Liver (tissue), 9 donors: Measurements from ENCODE around the gene ZNF224. TPM values are rescaled to one million over a fixed set of nuclear protein-coding genes. Genes with fewer than 3 reads are reported as not detected.

Experiments used
- DNase-seq: peaks from one replicate; pipeline ENCODE4 v3.0.0-alpha.2; 2017; ENCODE audit warnings: low spot score
- H3K27ac ChIP-seq, 2 donors: one replicate each; pipeline ENCODE4 v1.7.0; 2013; ENCODE audit warnings: inconsistent platforms in 2 of 2, low read length in 2 of 2, control low read depth in 1 of 2, low read depth in 1 of 2, mild to moderate bottlenecking in 1 of 2
- H3K27me3 ChIP-seq, 4 donors: one replicate each; pipeline versions ENCODE4 v1.6.1 to v1.7.0; 2013; ENCODE audit warnings: low read length in 3 of 4, inconsistent platforms in 1 of 4, mild to moderate bottlenecking in 1 of 4, moderate library complexity in 1 of 4; ENCODE audit not compliant: control insufficient read depth in 4 of 4, insufficient read depth in 4 of 4
- H3K36me3 ChIP-seq, 4 donors: one replicate each; pipeline versions ENCODE4 v1.6.1 to v1.7.0; 2013; ENCODE audit warnings: low read length in 3 of 4, mild to moderate bottlenecking in 3 of 4, low read depth in 1 of 4, moderate library complexity in 1 of 4; ENCODE audit not compliant: control insufficient read depth in 4 of 4, insufficient read depth in 3 of 4
- H3K4me1 ChIP-seq, 4 donors: one replicate each; pipeline versions ENCODE4 v1.6.1 to v1.7.0; 2013; ENCODE audit warnings: low read length in 3 of 4, mild to moderate bottlenecking in 3 of 4, moderate library complexity in 1 of 4; ENCODE audit not compliant: control insufficient read depth in 4 of 4, insufficient read depth in 4 of 4
- H3K4me3 ChIP-seq, 3 donors: one replicate each; pipeline versions ENCODE4 v1.6.1 to v1.7.0; 2013; ENCODE audit warnings: low read length in 3 of 3, control low read depth in 1 of 3, low read depth in 1 of 3, mild to moderate bottlenecking in 1 of 3
- H3K9ac ChIP-seq, 2 donors: one replicate each; pipeline ENCODE4 v1.7.0; 2013; ENCODE audit warnings: low read length in 2 of 2, mild to moderate bottlenecking in 2 of 2, moderate library complexity in 2 of 2, control low read depth in 1 of 2, low read depth in 1 of 2
- H3K9me3 ChIP-seq, 4 donors: one replicate each; pipeline versions ENCODE4 v1.6.1 to v1.7.0; 2013; ENCODE audit warnings: low read length in 3 of 4; ENCODE audit not compliant: control insufficient read depth in 4 of 4
- FOXA1 ChIP-seq: IDR thresholded peaks from 2 replicates; pipeline ENCODE4 v1.6.1; 2016; ENCODE audit warnings: antibody characterized with exemption
- FOXA2 ChIP-seq: IDR thresholded peaks from 2 replicates; pipeline ENCODE4 v1.6.1; 2016; ENCODE audit warnings: antibody characterized with exemption
- GABPA ChIP-seq, 2 donors: IDR thresholded peaks in 1 of 2; conservative IDR thresholded peaks in 1 of 2; 2 replicates each; pipeline ENCODE4 v1.6.1; 2016; ENCODE audit warnings: antibody characterized with exemption in 2 of 2, mild to moderate bottlenecking in 1 of 2, moderate library complexity in 1 of 2
- HNF4A ChIP-seq, 2 donors: conservative IDR thresholded peaks; 2 replicates each; pipeline ENCODE4 v1.6.1; 2016; ENCODE audit warnings: antibody characterized with exemption in 2 of 2, mild to moderate bottlenecking in 2 of 2
- HNF4G ChIP-seq: IDR thresholded peaks from 2 replicates; pipeline ENCODE4 v1.6.1; 2016; ENCODE audit warnings: antibody characterized with exemption
- JUND ChIP-seq, 2 donors: IDR thresholded peaks; 2 replicates each; pipeline ENCODE4 v1.6.1; 2016; ENCODE audit warnings: antibody characterized with exemption in 2 of 2
- NR2F2 ChIP-seq: IDR thresholded peaks from 2 replicates; pipeline ENCODE4 v1.6.1; 2016; ENCODE audit warnings: antibody characterized with exemption
- RAD21 ChIP-seq, 2 donors: IDR thresholded peaks; 2 replicates each; pipeline ENCODE4 v1.6.1; 2016; ENCODE audit warnings: antibody characterized with exemption in 2 of 2, mild to moderate bottlenecking in 2 of 2
- RXRA ChIP-seq, 2 donors: IDR thresholded peaks; 2 replicates each; pipeline ENCODE4 v1.6.1; 2017 to 2018; ENCODE audit warnings: antibody characterized with exemption in 2 of 2, mild to moderate bottlenecking in 1 of 2
- SP1 ChIP-seq: IDR thresholded peaks from 2 replicates; pipeline ENCODE4 v1.6.1; 2018; ENCODE audit warnings: antibody characterized with exemption, mild to moderate bottlenecking
- TAF1 ChIP-seq: conservative IDR thresholded peaks from 2 replicates; pipeline ENCODE4 v1.6.1; 2016; ENCODE audit warnings: antibody characterized with exemption, mild to moderate bottlenecking
- YY1 ChIP-seq: IDR thresholded peaks from 2 replicates; pipeline ENCODE4 v1.6.1; 2016; ENCODE audit warnings: antibody characterized with exemption, mild to moderate bottlenecking
- WGBS: extraction: QIAGEN DNeasy Blood & Tissue Kit; methylation state at CpG from one replicate; pipeline ENCODE4 v1.1.7; 2013; 5-methylcytosine and 5-hydroxymethylcytosine counted together
- polyA plus RNA-seq, 2 donors: library from polyadenylated mRNA; stranded (reverse) in 1 of 2; unstranded in 1 of 2; fragments of 200-250 nt in 1 of 2; fragments of >200 nt in 1 of 2; fragmentation: Nextera tagmentation in 1 of 2; extraction: Ambion mirVana in 1 of 2; gene quantifications; one replicate each; pipeline versions ENCODE4 v1.2.1 to v1.2.3, GENCODE V29; 2013 to 2015
- total RNA-seq, 2 donors: library from RNA; depleted of rRNA; stranded (reverse); fragments of >200 nt; gene quantifications; one replicate each; pipeline ENCODE4 v1.2.3, GENCODE V29; 2014
- TF ChIP-seq, protein P1 (sequence below): fragments of 150-350 bp; IDR thresholded peaks from 2 replicates; pipeline ENCODE4 v1.5.1; 2017; ENCODE audit warnings: improper control_type of control experiment, low read depth, low read length; ENCODE audit not compliant: missing input control
- TF ChIP-seq, protein P2 (sequence below): IDR thresholded peaks from 2 replicates; pipeline ENCODE4 v1.6.1; 2016; ENCODE audit warnings: antibody characterized with exemption
- TF ChIP-seq, protein P3 (sequence below): IDR thresholded peaks from 2 replicates; pipeline ENCODE4 v1.6.1; 2016; ENCODE audit warnings: antibody characterized with exemption
- TF ChIP-seq, protein P4 (sequence below): IDR thresholded peaks from 2 replicates; pipeline ENCODE4 v1.6.1; 2016; ENCODE audit warnings: antibody characterized with exemption
- TF ChIP-seq, protein P5 (sequence below): IDR thresholded peaks from 2 replicates; pipeline ENCODE4 v1.6.1; 2016; ENCODE audit warnings: antibody characterized with exemption, mild to moderate bottlenecking
- donor health status: healthy.
- donor health status: healthy.
- donor health status: healthy.
- donor health status: healthy.
- donor health status: healthy.

The ZNF224 gene
- total and polyA plus RNA-seq, 4 donors: 4.5 to 20.7 (median 14.9) TPM

DNA sequence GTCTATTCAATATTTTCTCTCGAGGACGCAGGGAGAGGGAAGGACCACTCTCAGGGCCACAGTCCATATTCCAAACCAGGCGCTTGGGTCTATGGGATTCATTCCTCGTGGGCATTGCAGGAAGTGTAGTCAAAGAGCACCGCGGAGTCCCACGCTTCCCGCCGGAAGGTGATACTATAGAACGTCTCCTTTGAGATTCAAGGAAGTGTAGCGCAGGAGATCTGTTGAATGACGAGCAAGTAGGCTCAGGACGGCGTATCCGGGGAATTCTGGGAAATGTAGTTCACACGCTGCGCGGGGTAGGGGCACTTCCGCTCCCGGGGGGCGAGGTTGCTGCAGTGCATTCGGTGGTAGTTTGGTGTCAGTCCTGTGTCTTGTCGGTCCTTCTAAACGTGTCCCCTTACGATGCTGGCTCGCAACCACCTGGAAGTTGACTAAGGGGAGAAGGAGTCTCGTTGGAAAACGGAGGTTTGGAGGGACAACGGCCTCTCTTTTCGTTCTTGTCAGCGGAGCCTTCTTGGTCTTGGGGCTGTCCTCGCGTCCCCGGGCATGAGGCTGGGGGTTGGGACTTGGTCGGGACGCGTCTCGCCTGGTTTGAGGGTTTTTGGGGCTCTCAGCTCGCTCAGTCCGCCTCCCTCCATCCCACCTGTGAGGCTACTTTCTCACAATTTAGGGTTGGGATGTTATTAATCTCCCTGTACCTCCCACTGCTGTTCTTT lies 22.2 kb upstream of the ZNF224 start, which contains the start of gene ZNF284:
Gene ZNF284 (plus strand): TSS at position 336 of the 719 bp plus-strand sequence. CDS start 4,231 bp downstream, outside the sequence.
- WGBS: 1% methylated on average over 40 of the region's 40 CpGs
- TF ChIP-seq RAD21 (IDR thresholded peaks at IDR 0.05): no peak
- TF ChIP-seq, protein P1, sequence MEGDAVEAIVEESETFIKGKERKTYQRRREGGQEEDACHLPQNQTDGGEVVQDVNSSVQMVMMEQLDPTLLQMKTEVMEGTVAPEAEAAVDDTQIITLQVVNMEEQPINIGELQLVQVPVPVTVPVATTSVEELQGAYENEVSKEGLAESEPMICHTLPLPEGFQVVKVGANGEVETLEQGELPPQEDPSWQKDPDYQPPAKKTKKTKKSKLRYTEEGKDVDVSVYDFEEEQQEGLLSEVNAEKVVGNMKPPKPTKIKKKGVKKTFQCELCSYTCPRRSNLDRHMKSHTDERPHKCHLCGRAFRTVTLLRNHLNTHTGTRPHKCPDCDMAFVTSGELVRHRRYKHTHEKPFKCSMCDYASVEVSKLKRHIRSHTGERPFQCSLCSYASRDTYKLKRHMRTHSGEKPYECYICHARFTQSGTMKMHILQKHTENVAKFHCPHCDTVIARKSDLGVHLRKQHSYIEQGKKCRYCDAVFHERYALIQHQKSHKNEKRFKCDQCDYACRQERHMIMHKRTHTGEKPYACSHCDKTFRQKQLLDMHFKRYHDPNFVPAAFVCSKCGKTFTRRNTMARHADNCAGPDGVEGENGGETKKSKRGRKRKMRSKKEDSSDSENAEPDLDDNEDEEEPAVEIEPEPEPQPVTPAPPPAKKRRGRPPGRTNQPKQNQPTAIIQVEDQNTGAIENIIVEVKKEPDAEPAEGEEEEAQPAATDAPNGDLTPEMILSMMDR: no peak
- peak; percentile 49 to 50 for TF ChIP-seq RXRA (IDR thresholded peaks at IDR 0.05)
- TF ChIP-seq, protein P2, sequence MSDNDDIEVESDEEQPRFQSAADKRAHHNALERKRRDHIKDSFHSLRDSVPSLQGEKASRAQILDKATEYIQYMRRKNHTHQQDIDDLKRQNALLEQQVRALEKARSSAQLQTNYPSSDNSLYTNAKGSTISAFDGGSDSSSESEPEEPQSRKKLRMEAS: peak; percentile 74
- TF ChIP-seq FOXA2: no peak
- TF ChIP-seq YY1: peak; percentile 51
- TF ChIP-seq, protein P3, sequence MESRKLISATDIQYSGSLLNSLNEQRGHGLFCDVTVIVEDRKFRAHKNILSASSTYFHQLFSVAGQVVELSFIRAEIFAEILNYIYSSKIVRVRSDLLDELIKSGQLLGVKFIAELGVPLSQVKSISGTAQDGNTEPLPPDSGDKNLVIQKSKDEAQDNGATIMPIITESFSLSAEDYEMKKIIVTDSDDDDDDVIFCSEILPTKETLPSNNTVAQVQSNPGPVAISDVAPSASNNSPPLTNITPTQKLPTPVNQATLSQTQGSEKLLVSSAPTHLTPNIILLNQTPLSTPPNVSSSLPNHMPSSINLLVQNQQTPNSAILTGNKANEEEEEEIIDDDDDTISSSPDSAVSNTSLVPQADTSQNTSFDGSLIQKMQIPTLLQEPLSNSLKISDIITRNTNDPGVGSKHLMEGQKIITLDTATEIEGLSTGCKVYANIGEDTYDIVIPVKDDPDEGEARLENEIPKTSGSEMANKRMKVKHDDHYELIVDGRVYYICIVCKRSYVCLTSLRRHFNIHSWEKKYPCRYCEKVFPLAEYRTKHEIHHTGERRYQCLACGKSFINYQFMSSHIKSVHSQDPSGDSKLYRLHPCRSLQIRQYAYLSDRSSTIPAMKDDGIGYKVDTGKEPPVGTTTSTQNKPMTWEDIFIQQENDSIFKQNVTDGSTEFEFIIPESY: no peak
- no peak for TF ChIP-seq NR2F2
- TF ChIP-seq HNF4G: no peak
- TF ChIP-seq TAF1: no peak
- TF ChIP-seq SP1: no peak
- peak in 1 of 2 donors; percentile 7 for TF ChIP-seq HNF4A (conservative IDR thresholded peaks at IDR 0.05)
- peak; percentile 84 to 97 for TF ChIP-seq GABPA (IDR thresholded peaks at IDR 0.05 in 1 of 2, conservative IDR thresholded peaks at IDR 0.05 in 1 of 2)
- TF ChIP-seq JUND (IDR thresholded peaks at IDR 0.05): no peak
- peak within 1 kb of the TSS in 1 of 2 donors; percentile 66 for H3K9ac ChIP-seq
- H3K4me1 ChIP-seq: peaks cover 0 to 14% (median 12%) of the 10 kb centered on the region in 4 donors
- peak within 1 kb of the TSS in 1 of 2 donors; percentile 9 for H3K27ac ChIP-seq
- H3K27me3 ChIP-seq: no peaks in the 10 kb centered on the region
- H3K9me3 ChIP-seq: peaks cover 16 to 18% (median 17%) of the 10 kb centered on the region in 4 donors
- DNase-seq: peak; percentile 81
- peak within 1 kb of the TSS; percentile 51 to 98 (median 97) for H3K4me3 ChIP-seq
- H3K36me3 ChIP-seq: peaks cover 0 to 5% (median 3%) of the 10 kb centered on the region in 4 donors

DNA sequence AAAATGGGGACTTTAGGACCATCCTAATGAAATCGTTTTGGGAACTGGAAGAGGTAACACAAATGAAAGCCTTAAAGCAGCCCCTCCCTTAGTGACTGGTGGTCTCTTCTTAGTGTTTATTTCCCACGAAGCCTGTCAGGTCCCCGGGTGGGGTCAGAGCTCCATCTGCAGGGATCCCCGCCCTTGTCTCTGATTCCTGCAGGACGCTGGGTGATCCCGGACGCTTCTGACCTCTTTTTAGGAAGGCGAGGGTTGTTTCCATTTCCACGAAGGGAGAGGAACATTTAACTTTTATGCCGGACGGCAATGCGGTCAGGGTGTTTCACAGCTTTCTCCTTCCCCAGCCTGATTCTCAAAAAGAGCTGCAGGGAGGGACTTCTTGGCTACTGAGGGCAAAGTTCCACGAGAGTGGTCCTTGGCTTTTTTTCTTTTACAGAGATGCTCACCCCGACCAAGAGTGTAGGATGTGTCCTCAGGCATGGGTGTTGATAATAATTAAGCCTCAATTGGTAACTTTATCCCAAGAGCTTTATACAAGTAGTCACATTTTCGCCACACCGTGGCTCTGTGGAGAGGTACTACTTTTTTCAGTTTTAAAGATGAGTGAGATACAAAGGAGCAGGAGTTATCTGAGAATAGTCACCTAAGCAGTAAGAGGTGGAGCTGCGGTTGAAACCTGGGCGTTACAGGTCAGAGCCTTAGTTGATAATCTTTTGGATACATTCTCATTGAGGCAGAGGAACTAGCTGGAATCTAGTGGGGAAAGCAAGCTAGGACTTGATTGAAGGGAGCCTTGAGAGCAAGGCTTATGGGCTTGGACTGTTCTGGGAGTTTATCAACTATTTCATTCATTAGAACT lies 21.4 kb upstream of the ZNF224 start:
- Histone ChIP-seq H3K9ac (no peak overlapping the region), H3K4me3 (peak overlapping the region; percentile 51 to 98 (median 97)), H3K9me3 (peaks cover 10 to 12% (median 11%) of the 10 kb centered on the region in 4 donors), H3K27me3 (no peaks in the 10 kb centered on the region), H3K4me1 (peaks cover 0 to 14% (median 12%) of the 10 kb centered on the region in 4 donors), H3K36me3 (peaks cover 0 to 6% (median 3%) of the 10 kb centered on the region in 4 donors), H3K27ac (no peak overlapping the region)
- TF ChIP-seq FOXA1 (no peak), JUND (IDR thresholded peaks at IDR 0.05) (no peak), HNF4G (no peak), FOXA2 (no peak), NR2F2 (no peak), RXRA (IDR thresholded peaks at IDR 0.05) (no peak), TAF1 (no peak), RAD21 (IDR thresholded peaks at IDR 0.05) (no peak)
- TF ChIP-seq, protein P3: no peak
- TF ChIP-seq, protein P4, sequence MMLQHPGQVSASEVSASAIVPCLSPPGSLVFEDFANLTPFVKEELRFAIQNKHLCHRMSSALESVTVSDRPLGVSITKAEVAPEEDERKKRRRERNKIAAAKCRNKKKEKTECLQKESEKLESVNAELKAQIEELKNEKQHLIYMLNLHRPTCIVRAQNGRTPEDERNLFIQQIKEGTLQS: no peak
- TF ChIP-seq, protein P5, sequence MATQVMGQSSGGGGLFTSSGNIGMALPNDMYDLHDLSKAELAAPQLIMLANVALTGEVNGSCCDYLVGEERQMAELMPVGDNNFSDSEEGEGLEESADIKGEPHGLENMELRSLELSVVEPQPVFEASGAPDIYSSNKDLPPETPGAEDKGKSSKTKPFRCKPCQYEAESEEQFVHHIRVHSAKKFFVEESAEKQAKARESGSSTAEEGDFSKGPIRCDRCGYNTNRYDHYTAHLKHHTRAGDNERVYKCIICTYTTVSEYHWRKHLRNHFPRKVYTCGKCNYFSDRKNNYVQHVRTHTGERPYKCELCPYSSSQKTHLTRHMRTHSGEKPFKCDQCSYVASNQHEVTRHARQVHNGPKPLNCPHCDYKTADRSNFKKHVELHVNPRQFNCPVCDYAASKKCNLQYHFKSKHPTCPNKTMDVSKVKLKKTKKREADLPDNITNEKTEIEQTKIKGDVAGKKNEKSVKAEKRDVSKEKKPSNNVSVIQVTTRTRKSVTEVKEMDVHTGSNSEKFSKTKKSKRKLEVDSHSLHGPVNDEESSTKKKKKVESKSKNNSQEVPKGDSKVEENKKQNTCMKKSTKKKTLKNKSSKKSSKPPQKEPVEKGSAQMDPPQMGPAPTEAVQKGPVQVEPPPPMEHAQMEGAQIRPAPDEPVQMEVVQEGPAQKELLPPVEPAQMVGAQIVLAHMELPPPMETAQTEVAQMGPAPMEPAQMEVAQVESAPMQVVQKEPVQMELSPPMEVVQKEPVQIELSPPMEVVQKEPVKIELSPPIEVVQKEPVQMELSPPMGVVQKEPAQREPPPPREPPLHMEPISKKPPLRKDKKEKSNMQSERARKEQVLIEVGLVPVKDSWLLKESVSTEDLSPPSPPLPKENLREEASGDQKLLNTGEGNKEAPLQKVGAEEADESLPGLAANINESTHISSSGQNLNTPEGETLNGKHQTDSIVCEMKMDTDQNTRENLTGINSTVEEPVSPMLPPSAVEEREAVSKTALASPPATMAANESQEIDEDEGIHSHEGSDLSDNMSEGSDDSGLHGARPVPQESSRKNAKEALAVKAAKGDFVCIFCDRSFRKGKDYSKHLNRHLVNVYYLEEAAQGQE: no peak
- no peak for DNase-seq
- 23% methylated on average over 18 of the region's 18 CpGs for WGBS
